ENCODE results near the gene LHX5.
"Not testable (repeated sequence)": the region's sequence is repeated elsewhere in the genome, so short reads cannot be mapped to it uniquely, and the experiment has no call there.

LHX5 gene

DNA sequence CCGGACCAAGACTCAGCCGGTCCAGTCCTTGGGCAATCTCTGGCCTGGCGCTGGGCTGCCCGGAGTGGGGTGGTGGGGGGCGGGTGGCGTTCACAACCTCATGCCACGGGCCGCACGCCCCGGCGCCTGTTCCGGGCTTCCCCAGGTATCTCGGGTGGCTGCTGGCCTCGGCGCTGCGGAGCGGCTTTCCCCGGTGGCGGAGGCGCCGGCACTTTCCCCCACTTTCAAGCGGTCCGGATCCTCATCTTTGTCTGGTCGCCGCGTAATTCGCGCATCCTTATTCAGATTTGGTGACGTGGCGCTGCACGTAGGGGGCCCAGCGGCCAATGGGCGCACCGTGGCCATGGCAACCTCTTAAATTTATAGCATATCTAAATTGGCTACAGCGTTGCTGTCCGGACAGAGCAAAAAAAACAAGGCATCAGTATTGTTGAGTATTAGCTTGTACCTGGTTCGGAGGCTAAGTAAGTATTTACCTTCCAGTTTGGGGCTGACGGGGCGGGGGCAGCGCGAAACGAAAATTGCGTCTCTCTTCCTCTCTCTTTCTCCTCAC is at the start of gene LHX5:
Gene LHX5, minus strand, starts transcription at position 253 of the 553 bp plus-strand sequence. CDS start 373 bp downstream, outside the sequence.
- no peak for DNase-seq

DNA sequence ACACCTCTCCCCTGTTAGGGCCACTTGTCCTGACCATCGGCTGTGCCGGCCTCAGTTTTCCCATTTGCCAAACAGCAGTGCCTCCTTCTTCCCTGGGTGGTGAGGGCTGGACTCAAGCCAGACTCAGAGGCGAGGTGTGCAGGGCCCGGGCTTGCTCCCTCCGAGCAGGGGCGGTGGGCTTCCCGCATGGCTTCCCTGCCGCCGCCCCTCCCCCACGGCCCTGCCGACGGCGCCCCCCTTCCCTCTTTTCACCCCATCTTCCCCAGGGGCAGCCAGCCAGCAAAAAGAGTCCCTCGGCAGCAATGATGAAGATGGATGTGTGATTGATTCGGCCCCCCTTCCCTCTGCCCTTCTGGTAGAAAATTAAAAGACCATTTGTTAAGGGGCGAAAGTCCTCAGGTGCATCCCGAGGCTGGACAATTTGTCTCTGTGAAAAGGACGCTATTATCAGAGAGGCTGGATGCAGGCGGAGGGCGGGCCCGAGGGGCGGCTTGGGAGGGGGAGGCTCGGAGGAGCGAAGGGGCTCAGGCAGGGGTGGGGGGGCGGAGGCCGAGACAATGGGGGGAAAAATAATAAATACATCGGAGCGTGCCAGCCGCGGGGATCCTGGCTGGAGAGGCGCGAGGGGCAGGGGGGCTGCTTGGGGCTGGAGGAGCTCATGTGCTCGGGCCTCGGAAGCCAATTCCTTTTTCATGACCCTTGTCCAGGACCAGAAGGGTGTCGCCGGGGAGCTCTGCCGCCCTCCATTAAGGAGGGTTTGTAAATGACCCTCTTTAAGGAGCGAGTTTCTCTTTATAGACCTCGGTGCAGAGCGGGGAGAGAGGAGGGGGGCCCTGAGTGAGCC is 48.0 kb upstream of the LHX5 start:
- no peak for DNase-seq

DNA sequence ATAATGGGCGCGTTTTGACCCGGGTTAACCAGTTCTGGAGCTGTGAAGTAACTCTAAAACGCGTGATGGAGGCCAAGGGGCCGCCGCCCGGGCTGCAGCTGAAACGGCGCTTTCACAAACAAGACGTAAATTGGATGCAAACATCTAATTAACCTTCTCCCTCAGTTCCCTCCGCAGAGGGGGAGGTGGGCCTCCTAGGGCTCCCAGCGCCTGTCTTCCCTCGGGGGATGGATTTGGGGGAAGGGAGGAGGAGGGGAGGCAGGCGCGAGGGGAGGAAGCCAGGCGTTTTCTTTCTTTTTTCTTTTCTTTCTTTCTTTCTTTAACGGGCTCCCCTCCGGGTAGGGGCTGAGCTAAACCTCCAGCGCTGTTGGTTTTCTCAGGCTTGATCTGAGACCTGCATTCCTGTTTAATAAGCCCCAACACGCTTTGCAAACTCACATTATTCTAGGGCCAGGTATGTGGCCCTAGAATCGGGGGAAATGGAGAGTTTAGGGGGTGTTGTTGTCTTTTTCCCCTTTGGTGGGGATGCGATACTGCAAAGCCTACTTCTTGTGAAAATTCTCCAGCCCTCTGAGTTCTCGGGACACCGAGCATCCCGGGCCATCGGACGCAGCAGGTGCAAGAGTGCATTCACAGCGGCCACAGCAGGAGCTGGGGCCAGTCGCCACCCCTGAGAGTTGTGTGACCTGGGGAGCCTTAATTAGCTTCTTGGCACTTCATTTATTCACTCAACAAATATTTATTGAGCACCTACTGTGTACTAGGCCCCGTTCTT is 43.6 kb upstream of the LHX5 start:
- no peak for DNase-seq

DNA sequence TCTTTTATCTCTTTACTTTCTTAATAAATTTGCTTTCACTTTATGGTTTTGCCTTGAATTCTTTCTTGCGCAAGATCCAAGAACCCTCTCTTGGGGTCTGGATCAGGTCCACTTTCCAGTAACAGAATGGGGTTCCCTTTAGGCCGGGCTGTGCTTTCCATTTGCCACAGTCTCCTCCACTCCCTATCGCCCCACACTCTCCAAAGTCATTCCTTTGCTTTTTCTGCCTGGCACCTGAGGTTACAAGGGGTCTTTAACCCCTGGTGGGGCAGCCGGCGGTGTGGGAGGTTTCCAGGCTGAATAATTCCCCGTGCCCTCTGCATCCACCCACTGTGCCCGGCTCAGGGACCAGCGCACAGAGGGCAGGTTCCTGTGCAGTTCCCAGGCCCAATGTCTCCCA is 42.9 kb upstream of the LHX5 start:
- no peak for DNase-seq

DNA sequence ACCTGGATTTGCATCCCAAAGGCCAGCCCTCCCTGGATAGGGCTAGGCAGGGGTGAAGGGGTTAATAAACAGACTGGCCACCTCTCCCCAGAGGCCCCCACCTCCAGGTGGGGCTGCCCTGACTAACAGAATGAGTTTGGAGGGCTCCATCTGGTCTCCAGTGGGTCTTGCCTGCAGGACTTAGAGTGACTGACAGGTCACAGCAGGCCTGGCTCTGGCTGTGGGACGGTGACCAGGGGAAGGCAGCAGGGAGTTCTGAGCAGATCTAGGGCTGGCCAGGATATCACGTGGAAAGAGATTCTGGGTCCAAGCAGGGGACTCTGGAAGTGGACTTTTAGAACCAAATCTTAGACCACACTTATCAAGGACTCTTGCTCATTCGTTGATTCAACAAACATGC is 40.9 kb upstream of the LHX5 start:
- DNase-seq: no peak

DNA sequence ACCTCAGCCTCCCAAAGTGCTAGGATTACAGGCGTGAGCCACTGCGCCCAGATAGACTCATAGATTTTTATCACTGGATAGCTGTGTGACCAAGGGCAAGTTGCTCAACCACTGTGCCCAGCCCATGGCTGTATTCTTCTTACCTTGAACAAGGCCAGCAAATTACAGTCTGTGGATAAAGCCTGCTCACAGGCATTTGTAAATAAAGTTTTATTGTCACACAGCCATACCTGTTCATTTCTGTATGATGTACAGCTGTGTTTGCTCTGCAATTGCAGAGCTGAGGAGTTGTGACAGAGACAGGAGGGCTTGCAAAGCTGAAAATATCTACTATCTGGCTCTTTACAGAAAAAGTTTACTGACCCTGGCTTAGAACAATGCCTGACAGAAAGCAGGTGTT is 35.2 kb upstream of the LHX5 start:
- DNase-seq: no peak

DNA sequence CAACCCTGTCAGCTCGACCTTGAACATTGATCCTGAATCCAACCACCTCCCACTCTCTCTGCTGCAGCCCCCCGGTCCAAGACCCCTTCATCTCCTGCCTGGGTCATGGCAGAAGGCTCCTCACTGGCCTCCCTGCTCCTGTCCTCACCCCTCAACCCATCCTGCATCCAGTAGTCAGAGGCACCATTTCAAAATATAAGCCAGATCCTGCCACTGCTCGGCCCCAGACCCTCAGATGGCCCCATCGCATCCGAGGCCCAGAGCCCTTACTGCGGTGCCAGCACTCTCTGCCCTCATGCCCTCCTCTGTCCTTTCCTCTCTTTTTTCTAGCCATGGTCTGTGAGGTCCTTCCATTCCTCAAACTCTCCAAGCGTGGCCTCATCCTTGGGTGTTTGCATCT is 34.3 kb upstream of the LHX5 start:
- DNase-seq: no peak

DNA sequence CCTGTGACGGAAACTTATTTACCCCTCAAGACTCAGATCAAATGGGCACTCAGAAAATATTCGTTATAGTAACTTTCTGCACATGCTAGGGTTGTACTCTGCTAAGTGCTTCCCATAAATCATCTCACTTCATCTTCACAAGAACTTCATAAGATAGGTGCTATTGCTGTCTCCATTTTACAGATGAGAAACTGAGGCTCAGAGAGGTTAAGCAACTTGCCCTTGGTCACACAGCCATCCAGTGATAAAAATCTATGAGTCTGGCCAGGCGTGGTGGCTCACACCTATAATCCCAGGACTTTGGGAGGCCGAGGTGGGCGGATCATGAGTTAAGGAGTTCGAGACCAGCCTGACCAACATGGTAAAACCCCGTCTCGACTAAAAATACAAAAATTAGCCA is 33.2 kb upstream of the LHX5 start:
- no peak for DNase-seq

DNA sequence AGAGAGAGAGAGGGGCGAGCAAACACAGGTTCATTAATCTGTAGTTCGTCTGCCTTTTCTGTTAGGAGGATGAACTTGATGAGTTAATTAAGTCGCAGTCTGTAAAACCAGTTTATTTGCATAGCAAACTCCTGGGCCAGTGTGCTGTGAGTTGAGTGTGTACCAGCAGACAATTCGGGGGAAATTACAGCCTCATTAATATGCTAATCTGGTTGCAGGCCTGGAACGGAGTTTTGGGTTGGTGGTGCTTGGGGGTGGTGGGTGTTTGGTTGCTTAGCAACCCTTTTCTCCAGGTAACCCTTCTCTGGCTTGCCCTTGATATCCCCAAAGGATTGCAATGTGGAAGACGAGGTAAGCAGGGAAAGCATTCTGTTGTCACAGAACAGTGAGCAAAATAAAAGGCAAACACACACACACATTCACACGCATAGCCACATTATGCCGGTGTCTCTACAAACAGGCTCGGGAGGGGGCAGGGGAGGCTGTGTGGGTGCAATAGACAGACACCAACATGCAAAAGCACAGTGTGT is 29.2 kb upstream of the LHX5 start:
- no peak for DNase-seq

DNA sequence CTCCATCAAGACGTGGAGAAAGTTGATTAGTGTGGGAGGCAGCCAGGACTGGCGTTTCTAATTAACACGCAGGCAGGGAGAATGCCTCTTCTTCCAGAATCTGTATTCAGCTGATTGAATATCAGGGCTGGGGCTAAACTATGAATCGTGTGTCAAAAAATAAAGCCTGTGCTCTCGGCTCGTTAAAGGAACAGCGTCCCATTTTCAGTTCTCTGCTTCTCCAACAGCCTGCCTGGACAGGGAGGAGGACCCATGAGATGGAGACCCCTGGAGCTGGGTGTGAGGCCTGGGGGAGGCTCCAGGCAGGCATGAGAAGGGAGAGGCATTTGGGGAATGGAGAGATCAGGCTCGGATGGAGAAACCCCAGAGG is 28.6 kb upstream of the LHX5 start:
- DNase-seq: no peak

DNA sequence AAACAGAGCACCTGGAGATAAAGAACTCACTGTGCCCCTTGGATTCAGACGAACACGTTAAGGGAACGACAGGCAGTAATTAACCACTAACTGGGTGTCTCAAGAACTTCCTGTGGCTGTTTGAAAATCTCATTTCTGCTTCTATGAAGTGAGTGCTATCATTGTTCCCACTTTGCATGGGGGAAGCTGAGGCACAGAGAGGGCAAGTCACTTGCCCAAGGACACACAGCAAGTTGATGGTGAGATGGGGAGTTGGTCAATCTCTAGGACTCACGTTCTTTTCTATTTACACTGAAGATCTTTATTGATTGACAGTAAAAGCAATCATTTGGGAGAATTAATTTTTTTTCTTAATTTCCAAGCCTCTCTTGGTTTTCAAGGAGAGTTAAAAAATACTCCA is 26.8 kb upstream of the LHX5 start:
- no peak for DNase-seq

DNA sequence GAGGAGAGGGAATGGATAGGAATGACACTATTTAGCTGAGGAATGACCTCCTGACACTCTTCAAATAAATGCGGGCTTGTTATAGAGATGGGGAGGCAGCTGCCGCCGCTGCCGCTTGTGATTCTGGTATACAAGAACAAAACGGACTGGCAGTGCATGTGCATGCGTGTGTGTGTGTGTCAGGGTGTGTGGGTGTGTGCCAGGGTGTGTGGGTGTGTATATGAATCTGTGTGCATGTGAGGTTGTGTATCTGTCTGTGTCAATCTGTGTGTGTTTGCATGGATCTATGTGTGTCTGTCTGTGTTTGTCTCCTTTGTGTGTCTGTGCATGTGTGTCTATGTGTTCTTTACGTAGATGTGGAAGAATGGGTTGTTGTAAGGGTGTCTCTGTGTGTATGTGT is 26.0 kb upstream of the LHX5 start:
- no peak for DNase-seq

DNA sequence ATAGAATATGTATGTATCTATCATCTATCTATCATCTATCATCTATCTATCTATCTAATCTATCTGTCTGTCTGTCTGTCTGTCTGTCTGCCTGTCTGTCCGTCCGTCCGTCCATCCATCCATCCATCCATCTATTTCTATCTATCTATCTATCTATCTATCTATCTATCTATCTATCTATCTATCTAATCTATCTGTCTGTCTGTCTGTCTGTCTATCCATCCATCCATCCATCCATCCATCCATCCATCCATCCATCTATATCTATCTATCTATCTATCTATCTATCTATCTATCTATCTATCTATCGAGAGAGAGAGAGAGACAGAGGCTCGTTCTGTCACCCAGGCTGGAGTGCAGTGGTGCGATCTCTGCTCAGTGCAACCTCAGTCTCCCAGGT is 24.3 kb upstream of the LHX5 start:
- not testable (repeated sequence) for DNase-seq

DNA sequence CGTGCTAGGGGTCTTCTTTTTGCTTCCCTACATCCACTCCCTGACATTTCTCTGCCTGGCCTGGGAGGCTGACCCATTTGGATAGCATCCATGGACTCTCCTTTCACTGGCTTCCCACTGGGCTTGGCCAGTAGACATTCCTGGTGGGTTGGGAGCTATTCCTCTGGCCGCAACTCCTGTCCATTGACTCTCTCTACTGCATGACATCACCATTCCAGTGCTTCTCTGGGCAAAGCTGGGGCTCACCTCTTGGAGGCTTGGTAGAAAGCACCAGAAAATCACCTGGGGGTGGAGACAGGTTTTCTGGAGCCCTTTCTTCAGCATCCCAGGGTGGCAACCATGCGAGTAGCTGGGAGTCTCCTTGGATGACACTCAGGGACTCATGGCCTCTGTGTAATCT is 16.7 kb upstream of the LHX5 start:
- DNase-seq: no peak

DNA sequence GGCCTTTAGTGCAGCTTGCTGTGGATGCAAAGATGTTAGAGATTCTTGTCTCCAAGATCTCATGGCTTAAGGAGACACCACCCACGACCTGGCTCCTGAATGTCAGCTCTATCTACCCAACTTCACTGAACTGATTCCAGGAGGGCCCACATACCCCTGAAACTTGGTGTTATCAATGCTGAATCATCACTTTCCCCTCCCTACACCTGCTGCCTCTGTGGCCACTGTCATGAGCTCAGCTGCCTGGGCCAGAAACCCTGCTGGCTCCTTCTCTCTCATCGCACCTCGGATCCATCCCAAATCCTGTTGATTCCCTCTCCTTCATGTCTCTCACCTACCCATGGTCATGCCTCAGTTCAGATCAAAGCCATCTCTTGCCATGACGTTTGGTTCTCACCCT is 15.1 kb upstream of the LHX5 start:
- DNase-seq: no peak

DNA sequence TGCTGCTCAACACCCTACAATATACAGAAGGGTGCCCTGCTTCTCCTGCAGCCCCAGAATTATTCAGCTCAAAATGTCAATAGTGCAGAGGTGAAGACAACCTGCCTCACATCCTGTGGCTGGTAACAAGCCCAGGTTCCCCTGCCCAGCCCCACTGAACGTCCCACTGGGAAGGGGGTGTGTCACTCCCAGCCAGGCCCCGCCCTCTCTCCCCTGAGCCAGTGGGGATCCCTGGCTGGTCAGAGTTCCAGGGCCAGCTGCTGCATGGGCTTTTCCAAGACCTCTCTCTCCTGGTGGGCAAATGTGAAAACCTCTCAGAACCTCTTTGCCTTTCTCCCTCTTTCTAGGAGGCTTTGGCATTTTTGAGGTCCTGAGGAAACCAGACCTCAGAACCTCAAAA is 13.7 kb upstream of the LHX5 start:
- DNase-seq: no peak

DNA sequence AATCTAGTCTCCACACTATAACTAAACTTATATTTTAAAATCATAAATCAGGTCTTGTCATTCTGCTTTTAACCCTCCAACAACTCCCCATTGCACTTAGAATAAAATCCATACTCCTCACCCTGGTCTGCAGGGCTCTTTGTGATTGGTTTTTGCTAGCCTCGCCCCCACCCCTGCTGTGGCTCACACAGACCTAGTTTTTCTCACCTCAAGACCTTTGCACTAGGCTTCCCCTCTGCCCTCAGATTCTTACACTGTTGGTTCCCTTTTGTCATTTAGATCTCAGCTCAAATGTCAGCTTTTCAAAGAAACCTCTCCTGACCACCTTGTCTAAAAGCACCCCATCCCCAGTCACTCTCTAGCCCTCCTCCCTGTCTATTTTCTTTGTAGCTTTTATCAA is 10.7 kb upstream of the LHX5 start:
- no peak for DNase-seq

DNA sequence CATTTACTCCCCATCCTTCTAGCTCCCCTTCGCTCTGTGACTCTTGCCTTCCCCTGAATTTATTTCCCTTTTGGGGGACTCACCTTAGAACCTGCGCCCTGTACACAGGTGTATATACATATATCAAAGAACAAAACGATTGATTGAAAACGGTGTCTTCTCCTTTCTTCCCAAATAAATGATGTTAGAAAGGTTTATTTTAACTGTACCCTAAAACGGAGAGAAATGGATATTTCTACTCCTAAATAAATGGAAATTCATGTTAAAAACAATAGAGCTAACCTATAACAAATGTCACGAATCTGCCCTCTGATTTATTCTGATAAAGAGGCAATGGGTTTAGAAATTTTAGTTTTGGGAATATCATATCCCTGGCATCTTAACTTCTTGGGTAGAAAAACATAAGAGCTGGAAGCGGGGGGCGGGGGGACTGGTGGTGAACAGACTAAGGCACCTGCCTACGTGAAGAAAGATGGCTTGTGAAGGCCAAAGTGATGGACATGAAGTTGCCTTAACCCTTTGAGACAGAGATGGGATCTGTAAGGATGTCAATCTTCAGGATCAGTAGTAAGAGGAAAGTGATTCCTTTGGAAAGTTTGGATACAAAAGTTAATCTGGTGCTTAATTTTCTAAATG is 8.8 kb upstream of the LHX5 start:
- DNase-seq: no peak

DNA sequence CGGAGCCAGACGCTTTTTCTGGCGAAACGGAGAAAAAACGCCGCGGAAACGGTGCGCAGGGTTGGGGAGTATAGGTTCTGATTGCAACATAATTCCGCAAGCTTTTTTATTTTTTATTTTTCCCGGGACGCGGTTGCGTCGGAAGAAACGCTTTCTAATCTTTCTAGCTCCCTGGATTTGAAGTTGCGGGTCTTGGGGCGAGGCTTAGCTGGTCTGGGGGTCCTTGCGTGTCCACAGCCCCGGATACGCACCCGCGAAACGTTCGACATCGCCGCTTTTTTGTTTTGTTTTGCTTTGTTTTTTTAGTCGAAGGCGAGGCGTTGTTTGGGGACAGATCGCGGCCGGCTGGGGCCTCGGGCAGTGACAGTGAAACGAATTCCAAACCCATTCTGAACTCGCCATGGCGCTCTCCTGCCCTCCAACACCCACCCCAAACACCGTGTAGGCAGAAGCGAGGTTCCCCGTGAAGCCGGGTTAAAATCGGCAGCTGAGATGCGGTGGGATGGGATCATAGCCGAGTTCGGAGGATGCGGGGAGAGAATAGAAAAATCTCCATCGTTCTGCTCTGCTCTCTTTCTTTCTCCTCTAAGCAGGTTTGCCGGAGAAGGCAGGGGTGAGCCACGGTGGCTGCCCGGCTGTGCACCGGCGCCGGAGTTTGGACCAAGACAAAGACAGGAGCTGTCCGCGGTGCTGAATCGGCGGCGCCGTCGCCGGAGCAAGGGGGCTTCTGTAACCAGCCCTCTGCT is 8.1 kb upstream of the LHX5 start:
- no peak for DNase-seq

DNA sequence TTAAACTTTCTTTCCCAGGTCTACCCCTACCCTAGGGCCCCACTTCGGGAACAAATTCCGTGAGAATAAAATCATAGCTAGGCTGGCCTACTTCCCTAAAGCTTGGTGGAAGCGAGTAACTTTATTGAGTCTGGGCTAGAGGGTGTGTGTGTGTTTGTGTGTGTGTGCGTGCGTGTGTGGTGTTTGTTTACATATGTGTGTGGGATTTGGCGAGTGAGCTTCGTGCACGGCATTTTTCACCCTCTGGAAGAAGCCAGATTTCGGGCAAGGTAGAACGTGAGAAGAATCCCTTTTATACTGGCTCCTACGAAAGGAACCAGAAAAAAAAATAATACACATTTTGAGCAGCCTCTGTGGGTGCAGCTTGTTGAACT is 7.5 kb upstream of the LHX5 start:
- no peak for DNase-seq

DNA sequence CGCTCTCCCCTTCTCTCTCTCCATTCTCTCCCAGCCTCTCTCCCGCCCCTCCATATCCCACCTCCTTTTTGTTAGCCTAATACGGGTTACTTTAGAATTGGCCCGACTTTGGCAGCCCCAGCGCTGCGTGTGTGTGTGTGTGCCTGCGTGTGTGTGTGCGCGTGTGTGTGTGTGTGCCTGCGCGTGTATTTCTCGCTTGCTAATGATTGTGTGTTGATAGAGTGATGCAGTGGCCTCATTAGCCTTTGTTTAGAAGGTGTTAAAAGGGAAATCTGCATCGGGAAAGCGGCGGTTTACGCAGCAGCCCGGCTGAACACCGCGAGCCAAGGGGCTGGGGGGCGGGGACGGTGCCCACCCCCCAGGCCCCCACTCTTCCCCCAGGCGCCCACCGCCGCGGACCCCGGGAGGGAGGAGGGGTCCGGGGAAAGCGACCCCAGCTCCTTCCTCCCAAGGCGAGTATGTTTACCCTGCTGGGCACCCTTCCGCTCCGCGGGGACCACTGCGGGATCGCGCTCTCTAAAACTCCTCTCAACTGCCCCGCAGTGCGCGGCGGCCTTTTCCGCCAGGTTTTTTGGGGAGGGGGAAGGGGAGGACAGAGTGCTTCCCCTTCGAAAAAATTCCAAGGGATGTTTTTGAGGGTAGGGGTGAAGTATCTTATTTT is 6.8 kb upstream of the LHX5 start:
- no peak for DNase-seq

DNA sequence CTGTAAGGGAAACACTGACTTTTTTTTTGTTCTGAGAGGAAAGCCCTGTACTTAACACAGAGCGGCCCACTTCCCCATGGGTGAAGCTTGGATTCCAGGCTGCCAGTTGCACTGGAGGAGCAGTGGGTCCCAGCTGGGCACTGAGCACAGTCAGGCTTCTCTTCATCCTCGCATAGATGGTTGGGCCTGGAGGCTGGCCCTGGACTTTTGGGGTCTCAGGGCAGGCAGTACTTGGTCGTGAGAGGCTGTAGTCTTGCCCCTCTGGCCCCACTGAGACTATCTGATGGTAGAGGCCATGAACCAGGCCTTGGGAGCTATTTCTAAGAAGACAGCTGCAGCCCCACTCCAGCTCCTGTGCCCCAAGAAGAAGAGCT is 6.2 kb upstream of the LHX5 start:
- no peak for DNase-seq

All from SIG-M5 (cell line).